Common myeloid progenitor, CD34-positive (primary cell): ENCODE data around the gene LGALS7B.

Experiments used
- CTCF ChIA-PET: fragments of 350-600 bp; sonication (Branson Sonifier 250); formaldehyde crosslinking; loops from one replicate; lab custom pipeline; 2021; ENCODE audit warnings: antibody characterized with exemption; lab: Charles Lee
- POLR2A ChIA-PET: fragments of 350-600 bp; sonication (Branson Sonifier 250); formaldehyde crosslinking; loops from one replicate; lab custom pipeline; 2021; ENCODE audit warnings: antibody characterized with exemption; lab: Charles Lee
- DNase-seq, 3 donors: peaks; one replicate each; pipeline versions ENCODE4 v3.0.0 to v3.0.0-alpha.2; 2013
- H3K27ac ChIP-seq, 2 experiments: 1 replicate in 1 of 2; 2 replicates in 1 of 2; pipeline ENCODE4 v1.7.0; 2013; ENCODE audit warnings: inconsistent platforms in 2 of 2, low read length in 2 of 2, mild to moderate bottlenecking in 2 of 2, low read depth in 1 of 2, moderate library complexity in 1 of 2; ENCODE audit not compliant: severe bottlenecking in 2 of 2, insufficient read depth in 1 of 2, poor library complexity in 1 of 2
- H3K27me3 ChIP-seq, 5 experiments: replicated peaks in 2 of 5; 1 replicate in 3 of 5; 2 replicates in 2 of 5; pipeline versions ENCODE4 v1.6.1 to v1.7.0; 2013; ENCODE audit warnings: low read length in 4 of 5, mild to moderate bottlenecking in 2 of 5, moderate library complexity in 2 of 5, inconsistent platforms in 1 of 5; ENCODE audit not compliant: insufficient read depth in 5 of 5, control insufficient read depth in 4 of 5
- H3K36me3 ChIP-seq, 4 experiments: 1 replicate in 2 of 4; 2 replicates in 2 of 4; pipeline versions ENCODE4 v1.6.1 to v1.7.0; 2013; ENCODE audit warnings: low read length in 3 of 4, control low read depth in 1 of 4, mild to moderate bottlenecking in 1 of 4; ENCODE audit not compliant: control insufficient read depth in 4 of 4, insufficient read depth in 4 of 4
- H3K4me1 ChIP-seq, 4 experiments: 1 replicate in 3 of 4; 2 replicates in 1 of 4; pipeline versions ENCODE4 v1.6.1 to v1.7.1; 2013; ENCODE audit warnings: low read length in 3 of 4, mild to moderate bottlenecking in 3 of 4, control low read depth in 1 of 4, inconsistent platforms in 1 of 4, moderate library complexity in 1 of 4; ENCODE audit not compliant: control insufficient read depth in 4 of 4, insufficient read depth in 4 of 4; ENCODE audit errors: control extremely low read depth in 1 of 4
- H3K4me3 ChIP-seq, 7 experiments: 1 replicate in 4 of 7; 2 replicates in 3 of 7; pipeline versions ENCODE4 v1.5.1 to v1.7.0; 2013; ENCODE audit warnings: mild to moderate bottlenecking in 7 of 7, low read length in 6 of 7, moderate library complexity in 6 of 7, inconsistent platforms in 2 of 7, low read depth in 2 of 7, control low read depth in 1 of 7; ENCODE audit not compliant: insufficient read depth in 4 of 7, control insufficient read depth in 1 of 7; ENCODE audit errors: extremely low read depth in 1 of 7
- H3K9me3 ChIP-seq, 5 experiments: 1 replicate in 4 of 5; 2 replicates in 1 of 5; pipeline versions ENCODE4 v1.6.1 to v1.7.1; 2013; ENCODE audit warnings: low read length in 4 of 5, mild to moderate bottlenecking in 2 of 5, inconsistent platforms in 1 of 5, low read depth in 1 of 5, moderate library complexity in 1 of 5; ENCODE audit not compliant: control insufficient read depth in 4 of 5, insufficient read depth in 2 of 5; ENCODE audit errors: control extremely low read depth in 1 of 5
- whole genome bisulfite sequencing: methylation state at CpG from one replicate; pipeline ENCODE4 v1.1.5; 2013; ENCODE audit not compliant: insufficient coverage; 5-methylcytosine and 5-hydroxymethylcytosine counted together

Gene LGALS7B

DNA sequence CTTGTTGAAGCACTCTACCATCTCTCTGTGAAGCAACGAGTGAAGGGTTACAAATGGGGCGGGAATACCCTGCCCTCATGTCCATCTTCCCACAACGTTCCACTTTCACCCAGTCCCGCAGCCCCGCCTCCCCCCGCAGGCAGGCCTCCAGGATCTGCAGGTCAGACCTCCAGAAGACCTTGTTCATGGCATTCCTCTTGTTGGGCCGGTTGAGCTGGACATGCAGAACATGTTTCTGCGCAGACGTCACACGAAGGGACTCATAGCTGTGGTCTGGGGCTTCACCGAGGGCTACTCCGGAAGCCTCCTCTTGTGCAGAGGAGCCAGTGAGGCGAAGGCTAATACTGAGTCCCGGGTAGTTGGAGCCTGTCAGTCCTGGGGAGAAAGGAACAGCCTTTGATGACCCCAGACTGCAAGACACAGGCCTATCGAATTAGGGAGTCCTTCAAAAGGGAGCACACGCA lies 42.2 kb downstream of the LGALS7B start:
- peak overlapping the region; percentile 75 to 89 for H3K27ac ChIP-seq
- WGBS, result 4% methylated on average over 12 of the region's 16 CpGs
- peak in 2 of 3 donors; percentile 42 to 54 for DNase-seq
- no peaks in the 10 kb centered on the region for H3K27me3 ChIP-seq
- H3K36me3 ChIP-seq, result peaks cover 3 to 43% (median 23%) of the 10 kb centered on the region in 4 experiments
- peak overlapping the region; percentile 65 to 95 (median 88) for H3K4me3 ChIP-seq
- peaks cover 3 to 17% (median 14%) of the 10 kb centered on the region in 4 experiments for H3K4me1 ChIP-seq
- H3K9me3 ChIP-seq, result no peaks in the 10 kb centered on the region
- POLR2A ChIA-PET, result interaction anchor here (0.7 to 1.3 kb wide), 4 partner anchors 15 to 69 kb away, joined by 3 to 7 read pairs (median 6); partner anchors contain the start of genes NFKBIB and SIRT2
- CTCF ChIA-PET, result interaction anchor here (0.6 to 1.5 kb wide), 5 partner anchors 9 to 98 kb away, joined by 3 to 4 read pairs (median 3); no protein-coding TSS in a partner anchor

GRCh38 chr19:38833092-38833425 lies 44.1 kb downstream of the LGALS7B start:
- Histone ChIP-seq H3K27me3 (no peaks in the 10 kb centered on the region), H3K4me1 (peaks cover 3 to 17% (median 14%) of the 10 kb centered on the region in 4 experiments), H3K9me3 (no peaks in the 10 kb centered on the region), H3K27ac (no peak overlapping the region), H3K4me3 (no peak overlapping the region), H3K36me3 (peaks cover 9 to 41% (median 30%) of the 10 kb centered on the region in 4 experiments)
- DNase-seq, result no peak
- CTCF ChIA-PET, result interaction anchor here (0.7 kb wide), 1 partner anchor 972 kb away, joined by 4 read pairs; no protein-coding TSS in a partner anchor
- 100% methylated on average over 2 of the region's 7 CpGs for WGBS
- POLR2A ChIA-PET, result interaction anchor here (1.1 to 1.3 kb wide), 2 partner anchors 99 kb away, joined by 3 to 4 read pairs; no protein-coding TSS in a partner anchor

- peaks cover 3 to 17% (median 14%) of the 10 kb centered on the region in 4 experiments for H3K4me1 ChIP-seq
- no CpG with 5 or more reads among the region's 4 CpGs for whole genome bisulfite sequencing
- CTCF ChIA-PET, result no interaction called here
- H3K9me3 ChIP-seq, result no peaks in the 10 kb centered on the region
- peaks cover 14 to 47% (median 40%) of the 10 kb centered on the region in 4 experiments for H3K36me3 ChIP-seq
- H3K27me3 ChIP-seq, result no peaks in the 10 kb centered on the region
- POLR2A ChIA-PET, result interaction anchor here (1.1 kb wide), 1 partner anchor 100 kb away, joined by 3 read pairs; no protein-coding TSS in a partner anchor
- DNase-seq, result no peak
- H3K27ac ChIP-seq, result no peak overlapping the region
- no peak overlapping the region for H3K4me3 ChIP-seq
Measured at GRCh38 chr19:38834104-38834490, 45.1 kb downstream of the LGALS7B start.

GRCh38 chr19:38834590-38834989 lies 45.6 kb downstream of the LGALS7B start:
- ChIA-PET POLR2A (interaction anchor here (1.7 kb wide), 1 partner anchor 15 kb away, joined by 6 read pairs; no protein-coding TSS in a partner anchor), CTCF (interaction anchor here (1.0 kb wide), 1 partner anchor 10 kb away, joined by 3 read pairs; no protein-coding TSS in a partner anchor)
- no peak for DNase-seq
- H3K9me3 ChIP-seq, result no peaks in the 10 kb centered on the region
- WGBS, result 93% methylated on average over 6 of the region's 6 CpGs
- H3K4me3 ChIP-seq, result no peak overlapping the region
- H3K27me3 ChIP-seq, result no peaks in the 10 kb centered on the region
- peaks cover 3 to 17% (median 14%) of the 10 kb centered on the region in 4 experiments for H3K4me1 ChIP-seq
- H3K36me3 ChIP-seq, result peaks cover 16 to 49% (median 43%) of the 10 kb centered on the region in 4 experiments
- no peak overlapping the region for H3K27ac ChIP-seq

- Histone ChIP-seq H3K27ac (no peak overlapping the region), H3K36me3 (peaks cover 21 to 59% (median 48%) of the 10 kb centered on the region in 4 experiments), H3K4me1 (peaks cover 3 to 10% (median 7%) of the 10 kb centered on the region in 4 experiments), H3K9me3 (no peaks in the 10 kb centered on the region), H3K4me3 (no peak overlapping the region), H3K27me3 (no peaks in the 10 kb centered on the region)
- ChIA-PET POLR2A (interaction anchor here (1.7 kb wide), 1 partner anchor 13 kb away, joined by 6 read pairs; no protein-coding TSS in a partner anchor), CTCF (no interaction called here)
- no peak for DNase-seq
- WGBS, result 94% methylated on average over 7 of the region's 8 CpGs
Measured at GRCh38 chr19:38836159-38836982, 47.4 kb downstream of the LGALS7B start.

GRCh38 chr19:38836983-38837626 lies 48.1 kb downstream of the LGALS7B start:
- POLR2A ChIA-PET, result interaction anchor here (0.6 to 1.8 kb wide), 3 partner anchors 12 to 40 kb away, joined by 3 to 6 read pairs (median 3); partner anchors contain the start of gene HNRNPL
- Histone ChIP-seq H3K27me3 (no peaks in the 10 kb centered on the region), H3K9me3 (no peaks in the 10 kb centered on the region), H3K4me1 (peaks cover under 1 to 4% (median 3%) of the 10 kb centered on the region in 4 experiments), H3K4me3 (no peak overlapping the region), H3K27ac (no peak overlapping the region), H3K36me3 (peaks cover 23 to 67% (median 55%) of the 10 kb centered on the region in 4 experiments)
- WGBS, result 94% methylated on average over 5 of the region's 6 CpGs
- DNase-seq, result no peak
- CTCF ChIA-PET, result interaction anchor here (1.0 kb wide), 1 partner anchor 12 kb away, joined by 3 read pairs; no protein-coding TSS in a partner anchor
